HL-60 (cell line): ENCODE data around the gene EPHA4.

ENCODE experiments used
- CTCF ChIP-seq: IDR thresholded peaks from one replicate; pipeline ENCODE4 v1.5.1; 2011; ENCODE audit warnings: low read length, control low read depth, inconsistent platforms; ENCODE audit not compliant: insufficient read depth
- POLR2AphosphoS5 ChIP-seq: IDR thresholded peaks from 2 replicates; pipeline ENCODE4 v1.6.1; 2012; ENCODE audit warnings: low read depth

GRCh38 chr2:221568299-221568698 is 3.8 kb downstream of the EPHA4 start:
- TF ChIP-seq CTCF (no peak), POLR2AphosphoS5 (no peak)
